HepG2 (cell line): Measurements from ENCODE around the gene GRB2. TPM values are rescaled to one million over a fixed set of nuclear protein-coding genes. Genes with fewer than 3 reads are reported as not detected.
A peak's percentile ranks its signal among the peaks of the same experiment; 100 is the strongest.

Source experiments
- ARID2 ChIP-seq: sonication (generic); formaldehyde crosslinking; IDR thresholded peaks from 2 replicates; pipeline ENCODE4 v1.8.1; 2022; ENCODE audit warnings: mild to moderate bottlenecking, missing genetic modification reagents, borderline replicate concordance
- ARNT ChIP-seq: fragments of 450-650 bp; IDR thresholded peaks from 2 replicates; pipeline ENCODE4 v1.6.1; 2017
- ATF2 ChIP-seq: sonication (generic); formaldehyde crosslinking; IDR thresholded peaks from 2 replicates; pipeline ENCODE4 v1.4.0; 2020; ENCODE audit warnings: missing genetic modification reagents
- FOXK2 ChIP-seq: fragments of 450-650 bp; IDR thresholded peaks from 2 replicates; pipeline ENCODE4 v1.6.1; 2016
- MBD4 ChIP-seq: IDR thresholded peaks from 2 replicates; pipeline ENCODE4 v1.6.1; 2012; ENCODE audit warnings: low read length, inconsistent platforms, borderline replicate concordance
- NCOR1 ChIP-seq: fragments of 200-600 bp; sonication (generic); IDR thresholded peaks from 2 replicates; pipeline ENCODE4 v1.7.0; 2017; ENCODE audit warnings: antibody characterized with exemption, low read length, borderline replicate concordance
- NR2F6 ChIP-seq, 2 experiments: IDR thresholded peaks; 2 replicates each; pipeline ENCODE4 v1.6.1; 2016; ENCODE audit warnings: antibody characterized with exemption in 1 of 2, mild to moderate bottlenecking in 1 of 2
- ONECUT2 ChIP-seq: sonication (generic); formaldehyde crosslinking; IDR thresholded peaks from 2 replicates; pipeline ENCODE4 v1.4.0; 2020; ENCODE audit warnings: missing genetic modification reagents
- PRDM4 ChIP-seq: sonication (generic); formaldehyde crosslinking; IDR thresholded peaks from 2 replicates; pipeline ENCODE4 v1.9.0; 2021; ENCODE audit warnings: missing genetic modification reagents, borderline replicate concordance
- SCMH1 ChIP-seq: sonication (generic); formaldehyde crosslinking; IDR thresholded peaks from 2 replicates; pipeline ENCODE4 v1.9.0; 2021; ENCODE audit warnings: missing genetic modification reagents, mild to moderate bottlenecking, borderline replicate concordance
- SMC3 ChIP-seq: IDR thresholded peaks from 2 replicates; pipeline ENCODE4 v1.6.1; 2011; ENCODE audit warnings: low read length, improper control_type of control experiment
- TGIF2 ChIP-seq: IDR thresholded peaks from 2 replicates; pipeline ENCODE4 v1.6.1; 2016; ENCODE audit warnings: control low read depth, missing compliant biosample characterization
- ZBTB44 ChIP-seq: sonication (generic); formaldehyde crosslinking; IDR thresholded peaks from 2 replicates; pipeline ENCODE4 v1.4.0; 2020; ENCODE audit warnings: missing genetic modification reagents
- ZFP41 ChIP-seq: sonication (generic); formaldehyde crosslinking; IDR thresholded peaks from 2 replicates; pipeline ENCODE4 v1.4.0; 2020; ENCODE audit warnings: mild to moderate bottlenecking, missing genetic modification reagents, borderline replicate concordance
- ZNF350 ChIP-seq: sonication (generic); formaldehyde crosslinking; IDR thresholded peaks from 2 replicates; pipeline ENCODE4 v1.4.0; 2020; ENCODE audit warnings: mild to moderate bottlenecking, low read depth, missing genetic modification reagents, borderline replicate concordance
- ZNF558 ChIP-seq: sonication (generic); formaldehyde crosslinking; IDR thresholded peaks from 2 replicates; pipeline ENCODE4 v1.9.0; 2022; ENCODE audit warnings: mild to moderate bottlenecking, missing genetic modification reagents, borderline replicate concordance
- ZNF574 ChIP-seq: sonication (generic); formaldehyde crosslinking; IDR thresholded peaks from 2 replicates; pipeline ENCODE4 v1.4.0; 2020; ENCODE audit warnings: missing genetic modification reagents
- ZNF691 ChIP-seq: sonication (generic); formaldehyde crosslinking; IDR thresholded peaks from 2 replicates; pipeline ENCODE4 v1.4.0; 2020; ENCODE audit warnings: missing genetic modification reagents, low read depth, mild to moderate bottlenecking, borderline replicate concordance
- ZSCAN21 ChIP-seq: sonication (generic); formaldehyde crosslinking; IDR thresholded peaks from 2 replicates; pipeline ENCODE4 v1.8.0; 2022; ENCODE audit warnings: mild to moderate bottlenecking, missing genetic modification reagents, moderate library complexity, borderline replicate concordance
- ZSCAN30 ChIP-seq: sonication (generic); formaldehyde crosslinking; IDR thresholded peaks from 2 replicates; pipeline ENCODE4 v1.5.0; 2020; ENCODE audit warnings: mild to moderate bottlenecking, missing genetic modification reagents
- polyA plus RNA-seq, 8 experiments: library from polyadenylated mRNA; depleted of rRNA in 3 of 8; stranded (reverse) in 7 of 8; unstranded in 1 of 8; fragments of >200 nt; fragmentation: Illumina TruSeq in 4 of 8; extraction: Trizol in 4 of 8; gene quantifications; 2 replicates each; pipeline versions ENCODE4 v1.2.1 to v1.2.3, GENCODE V29; 2011 to 2016; ENCODE audit warnings: low read depth in 4 of 8, missing spikeins in 1 of 8, mixed read lengths in 1 of 8; ENCODE audit not compliant: insufficient read depth in 1 of 8
- total RNA-seq, 5 experiments: library from RNA; depleted of rRNA; stranded (reverse); fragments of >200 nt; fragmentation: Illumina TruSeq; extraction: Trizol; gene quantifications; 2 replicates each; pipeline ENCODE4 v1.2.3, GENCODE V29; 2016; ENCODE audit warnings: low read depth in 1 of 5

GRB2 gene
- total and polyA plus RNA-seq, 2 of the 13 experiments (the other 11 are each of a cell fraction or from before 2014, with no cell fraction given) = 84.6 to 92.3 TPM

GRCh38 chr17:75430159-75430974, 24.9 kb upstream of the GRB2 start (continued):
- TF ChIP-seq ATF2 (peak; percentile 57; the same call in 1 of the 2 replicates), SCMH1 (CRISPR knock-in tag) (no peak), ONECUT2 (no peak), SMC3 (no peak), ARNT (no peak), ZSCAN30 (CRISPR knock-in tag) (no peak), TGIF2 (CRISPR knock-in tag) (no peak), ZNF574 (CRISPR knock-in tag) (peak; percentile 75), PRDM4 (CRISPR knock-in tag) (no peak), MBD4 (no peak), ZNF350 (CRISPR knock-in tag) (0 out of 2 replicates have a peak, but pooled peaks have one; percentile 44), ZNF691 (CRISPR knock-in tag) (peak; percentile 67; the same call in 1 of the 2 replicates), FOXK2 (no peak), ZBTB44 (CRISPR knock-in tag) (no peak), ZFP41 (no peak), NCOR1 (0 out of 2 replicates have a peak, but pooled peaks have one; percentile 24), NR2F6 (IDR thresholded peaks at IDR 0.05) (no peak), NR2F6 (CRISPR knock-in tag; IDR thresholded peaks at IDR 0.05) (peak; percentile 64), ARID2 (CRISPR knock-in tag) (peak; percentile 64; the same call in 1 of the 2 replicates), ZNF558 (no peak), ZSCAN21 (peak; percentile 54; the same call in 1 of the 2 replicates)
